GM18951 (cell line): ENCODE measurements around the gene MRFAP1.

Source experiments
- POLR2A ChIP-seq: IDR thresholded peaks from 4 replicates; pipeline ENCODE4 v1.6.1; 2011; ENCODE audit warnings: mild to moderate bottlenecking; ENCODE audit not compliant: insufficient read length, insufficient read depth; ENCODE audit errors: extremely low read depth
- in situ Hi-C: fragments of 300-500 bp; cut with MboI; formaldehyde crosslinking; loops from one replicate; pipeline ENCODE4 v1.12.0; 2022; ENCODE audit warnings: low sequenced_read_pairs, mixed read lengths, inconsistent platforms; ENCODE audit not compliant: unreplicated experiment

The MRFAP1 gene

DNA sequence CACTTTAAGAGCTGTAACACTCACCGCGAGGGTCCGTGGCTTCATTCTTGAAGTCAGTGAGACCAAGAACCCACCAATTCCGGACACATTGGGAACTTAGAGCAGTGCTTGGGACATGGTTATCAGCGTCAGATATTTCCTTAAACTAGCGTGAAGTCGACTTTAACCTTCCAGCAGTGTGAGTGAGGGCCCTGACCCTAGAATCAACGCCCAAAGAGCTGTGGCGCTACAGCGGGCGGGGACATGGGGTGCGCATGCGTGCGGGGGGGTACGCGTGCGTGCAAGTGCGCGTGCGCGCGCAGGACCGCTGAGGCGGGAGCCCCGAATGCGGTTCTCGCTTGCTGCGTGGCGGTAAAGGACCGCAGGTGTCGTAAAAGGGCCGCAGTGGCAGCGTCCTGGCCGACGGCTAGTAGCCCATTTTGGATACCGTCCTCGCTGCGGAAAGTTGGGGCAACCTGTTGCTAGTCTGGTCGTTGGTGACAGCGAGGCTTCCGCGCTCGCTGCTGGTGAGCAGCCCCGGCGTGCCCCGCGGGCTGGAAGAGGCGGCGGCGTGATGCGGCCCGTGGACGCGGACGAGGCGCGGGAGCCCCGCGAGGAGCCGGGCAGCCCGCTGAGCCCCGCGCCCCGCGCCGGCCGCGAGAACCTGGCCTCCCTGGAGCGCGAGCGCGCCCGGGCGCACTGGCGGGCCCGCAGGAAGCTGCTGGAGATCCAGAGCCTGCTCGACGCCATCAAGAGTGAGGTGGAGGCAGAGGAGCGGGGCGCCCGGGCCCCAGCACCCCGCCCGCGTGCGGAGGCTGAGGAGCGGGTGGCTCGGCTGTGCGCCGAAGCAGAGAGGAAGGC is 33.4 kb downstream of the MRFAP1 start:
- peak; percentile 86 for TF ChIP-seq POLR2A
- in situ Hi-C loops: no loop called here

GRCh38 chr4:6674500-6675149 is 34.1 kb downstream of the MRFAP1 start:
- in situ Hi-C loops: no loop called here

DNA sequence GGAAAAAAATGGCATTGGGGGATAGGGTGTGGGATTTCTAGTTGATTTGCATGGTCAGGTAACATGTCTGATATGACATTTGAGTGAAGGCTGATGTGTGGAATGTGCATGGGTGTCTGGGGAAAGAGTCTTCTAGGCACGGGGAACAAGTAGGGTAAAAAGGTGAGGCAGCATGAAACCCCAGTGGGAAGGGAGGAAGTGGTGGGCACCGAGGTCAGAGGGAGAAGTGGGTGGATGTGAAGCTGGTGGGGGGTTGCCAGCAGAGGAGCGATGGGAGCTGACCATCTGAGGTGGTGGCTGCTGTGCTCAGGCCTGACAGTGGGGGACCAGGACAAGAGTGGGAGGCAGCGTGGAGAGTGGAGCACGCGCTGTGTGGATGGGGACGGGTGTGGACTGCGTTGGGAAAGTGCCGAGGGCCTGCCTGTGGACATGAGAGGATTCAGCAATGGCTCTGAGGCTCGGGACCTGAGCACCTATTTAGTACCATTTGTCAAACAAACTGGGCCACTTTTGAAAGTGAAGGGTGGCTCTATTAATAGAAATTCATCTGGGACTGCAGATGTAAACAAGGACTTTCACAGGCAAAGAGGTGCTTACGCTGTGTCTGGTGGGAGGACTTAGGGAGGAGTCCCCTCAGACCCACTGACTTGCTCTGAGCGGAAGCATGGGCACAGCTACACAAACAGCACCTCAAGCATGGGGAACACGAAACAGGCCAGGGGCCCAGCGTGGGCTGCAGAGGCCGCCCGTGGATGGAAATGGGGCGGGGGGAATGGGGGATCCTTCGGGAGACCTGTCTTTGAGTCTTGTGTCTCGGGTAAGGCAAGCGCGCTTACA is 36.5 kb downstream of the MRFAP1 start:
- in situ Hi-C loops: no loop called here

More at GRCh38 chr4:6674500-6675149, 34.1 kb downstream of the MRFAP1 start:
- TF ChIP-seq POLR2A: no peak

DNA sequence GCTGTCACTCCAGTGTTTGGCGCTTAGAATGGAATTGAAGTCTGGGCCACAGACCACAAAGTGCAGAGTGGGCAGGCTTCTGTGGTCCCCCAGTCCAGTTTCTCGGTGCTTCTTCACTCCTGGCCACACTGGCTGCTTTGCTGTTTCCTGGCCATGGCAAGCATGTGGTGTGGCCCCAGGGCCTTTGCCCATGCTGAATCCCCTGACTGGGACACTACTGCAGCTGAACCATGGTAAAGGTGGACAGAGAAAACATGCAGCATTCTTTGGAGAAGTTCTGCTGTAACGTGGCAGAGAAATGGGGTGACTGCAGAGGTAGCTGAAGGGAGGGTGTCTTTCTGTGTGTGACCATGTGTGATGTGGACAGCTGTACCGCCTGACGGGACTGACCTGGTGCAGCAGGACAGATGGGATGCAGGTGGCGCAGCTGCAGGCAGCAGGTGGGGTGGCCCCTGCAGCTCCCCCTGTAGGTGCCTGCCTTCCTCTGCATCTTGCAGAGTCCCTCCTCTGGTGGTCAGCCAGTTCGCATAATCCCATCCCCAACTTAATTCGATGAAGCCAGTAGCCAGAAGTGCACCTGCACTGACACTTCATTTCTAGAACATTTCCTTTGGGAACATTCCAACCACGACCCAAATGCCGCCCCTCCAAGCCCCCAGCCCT is 40.0 kb downstream of the MRFAP1 start:
- no peak for TF ChIP-seq POLR2A
- in situ Hi-C loops: no loop called here

More for the DNA sequence above, 36.5 kb downstream of the MRFAP1 start:
- no peak for TF ChIP-seq POLR2A

- in situ Hi-C loops: no loop called here
- TF ChIP-seq POLR2A: no peak
Observed at GRCh38 chr4:6681191-6681590, 40.7 kb downstream of the MRFAP1 start.

DNA sequence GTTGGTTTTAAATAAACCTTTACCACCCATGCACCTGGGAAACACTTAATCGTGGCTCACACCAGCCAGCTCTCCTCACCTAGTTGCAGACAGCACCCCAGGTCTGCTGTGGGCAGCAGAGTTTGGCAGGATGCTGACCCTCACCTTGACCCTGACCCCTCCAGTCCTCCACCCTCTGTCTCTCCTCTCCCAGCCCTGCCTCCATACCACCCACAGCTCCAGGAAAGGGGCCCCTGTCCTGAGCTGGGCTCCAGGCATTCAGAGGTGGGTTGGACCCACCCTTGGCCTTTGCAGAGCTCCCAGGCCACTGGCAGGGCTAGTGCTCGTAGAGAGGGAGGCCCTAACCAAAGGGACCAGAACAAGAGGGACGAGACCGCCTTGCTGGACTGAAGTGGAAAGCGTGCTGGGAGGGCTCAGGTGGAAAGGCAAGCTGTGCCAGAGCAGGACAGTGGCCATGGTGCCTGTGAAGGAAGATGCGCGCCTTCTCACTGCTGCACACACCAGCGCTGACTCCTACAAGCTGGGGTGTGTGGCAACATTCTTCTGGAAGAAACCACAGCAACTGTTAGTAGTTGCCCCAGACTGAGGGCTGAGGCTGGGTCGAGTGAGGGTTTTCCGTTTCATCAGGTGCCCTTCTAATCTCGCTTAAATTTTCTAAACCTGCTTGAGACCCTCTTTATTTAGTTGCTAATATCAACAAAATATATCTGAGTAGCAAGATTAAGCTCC is 42.5 kb downstream of the MRFAP1 start:
- in situ Hi-C loops: no loop called here
- no peak for TF ChIP-seq POLR2A

- in situ Hi-C loops: no loop called here
- no peak for TF ChIP-seq POLR2A
Observed at GRCh38 chr4:6684656-6685055, 44.2 kb downstream of the MRFAP1 start.

- in situ Hi-C loops: no loop called here
- TF ChIP-seq POLR2A: no peak
Observed at GRCh38 chr4:6686104-6686787, 45.8 kb downstream of the MRFAP1 start.

GRCh38 chr4:6687947-6688878 is 47.7 kb downstream of the MRFAP1 start:
- in situ Hi-C loops: no loop called here
- TF ChIP-seq POLR2A: no peak

- in situ Hi-C loops: no loop called here
- no peak for TF ChIP-seq POLR2A
Observed at GRCh38 chr4:6688879-6689505, 48.5 kb downstream of the MRFAP1 start.
